Measurements from ENCODE around the gene FBXO31. TPM values are rescaled to one million over a fixed set of nuclear protein-coding genes. Genes with fewer than 3 reads are reported as not detected.

FBXO31 gene
- total and polyA plus RNA-seq, 8 donors = 6.4 to 1,171 (median 23.8) TPM

DNA sequence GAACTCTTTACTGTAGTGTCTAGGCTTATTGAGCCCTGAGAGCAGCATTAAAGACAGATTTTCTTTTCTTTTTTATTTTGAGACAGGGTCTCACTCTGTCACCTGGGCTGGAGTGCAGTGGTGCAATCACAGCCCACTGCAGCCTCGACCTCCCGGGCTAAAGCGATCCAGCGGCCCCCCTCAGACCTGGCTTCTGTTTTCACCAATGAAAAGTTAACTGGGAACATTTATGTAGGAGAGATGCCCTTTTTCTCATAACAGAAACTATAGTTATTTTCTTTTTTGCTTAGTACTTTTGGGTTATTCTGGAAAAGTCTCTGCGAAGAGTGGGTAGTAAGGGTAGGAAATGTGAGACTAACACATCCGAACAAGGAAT, 10.1 kb upstream of the FBXO31 start:
- Histone ChIP-seq H3K4me1 (peaks cover 13 to 63% (median 39%) of the 10 kb centered on the region in 4 donors), H3K27ac (peak overlapping the region in 4 of 5 donors; percentile 98 to 100 (median 99)), H3K27me3 (no peaks in the 10 kb centered on the region), H3K4me3 (peak overlapping the region; percentile 72 to 89 (median 80)), H3K36me3 (peaks cover under 1 to 15% (median 4%) of the 10 kb centered on the region in 4 donors), H3K9me3 (no peaks in the 10 kb centered on the region)
- intact Hi-C loops (cut with DNase I; ENCODE audit: low total_unique reads) = no loop called here
- WGBS, 5 donors = 78 to 86% (median 84%) methylated on average over 6 of the region's 6 CpGs
- no peak for DNase-seq
- no peak for TF ChIP-seq EP300 (IDR thresholded peaks at IDR 0.05)
- no peak for TF ChIP-seq POLR2A (IDR thresholded peaks at IDR 0.05)
- no peak for TF ChIP-seq POLR2AphosphoS5 (IDR thresholded peaks at IDR 0.05)
- TF ChIP-seq, protein P1, sequence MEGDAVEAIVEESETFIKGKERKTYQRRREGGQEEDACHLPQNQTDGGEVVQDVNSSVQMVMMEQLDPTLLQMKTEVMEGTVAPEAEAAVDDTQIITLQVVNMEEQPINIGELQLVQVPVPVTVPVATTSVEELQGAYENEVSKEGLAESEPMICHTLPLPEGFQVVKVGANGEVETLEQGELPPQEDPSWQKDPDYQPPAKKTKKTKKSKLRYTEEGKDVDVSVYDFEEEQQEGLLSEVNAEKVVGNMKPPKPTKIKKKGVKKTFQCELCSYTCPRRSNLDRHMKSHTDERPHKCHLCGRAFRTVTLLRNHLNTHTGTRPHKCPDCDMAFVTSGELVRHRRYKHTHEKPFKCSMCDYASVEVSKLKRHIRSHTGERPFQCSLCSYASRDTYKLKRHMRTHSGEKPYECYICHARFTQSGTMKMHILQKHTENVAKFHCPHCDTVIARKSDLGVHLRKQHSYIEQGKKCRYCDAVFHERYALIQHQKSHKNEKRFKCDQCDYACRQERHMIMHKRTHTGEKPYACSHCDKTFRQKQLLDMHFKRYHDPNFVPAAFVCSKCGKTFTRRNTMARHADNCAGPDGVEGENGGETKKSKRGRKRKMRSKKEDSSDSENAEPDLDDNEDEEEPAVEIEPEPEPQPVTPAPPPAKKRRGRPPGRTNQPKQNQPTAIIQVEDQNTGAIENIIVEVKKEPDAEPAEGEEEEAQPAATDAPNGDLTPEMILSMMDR (IDR thresholded peaks at IDR 0.05) = no peak

DNA sequence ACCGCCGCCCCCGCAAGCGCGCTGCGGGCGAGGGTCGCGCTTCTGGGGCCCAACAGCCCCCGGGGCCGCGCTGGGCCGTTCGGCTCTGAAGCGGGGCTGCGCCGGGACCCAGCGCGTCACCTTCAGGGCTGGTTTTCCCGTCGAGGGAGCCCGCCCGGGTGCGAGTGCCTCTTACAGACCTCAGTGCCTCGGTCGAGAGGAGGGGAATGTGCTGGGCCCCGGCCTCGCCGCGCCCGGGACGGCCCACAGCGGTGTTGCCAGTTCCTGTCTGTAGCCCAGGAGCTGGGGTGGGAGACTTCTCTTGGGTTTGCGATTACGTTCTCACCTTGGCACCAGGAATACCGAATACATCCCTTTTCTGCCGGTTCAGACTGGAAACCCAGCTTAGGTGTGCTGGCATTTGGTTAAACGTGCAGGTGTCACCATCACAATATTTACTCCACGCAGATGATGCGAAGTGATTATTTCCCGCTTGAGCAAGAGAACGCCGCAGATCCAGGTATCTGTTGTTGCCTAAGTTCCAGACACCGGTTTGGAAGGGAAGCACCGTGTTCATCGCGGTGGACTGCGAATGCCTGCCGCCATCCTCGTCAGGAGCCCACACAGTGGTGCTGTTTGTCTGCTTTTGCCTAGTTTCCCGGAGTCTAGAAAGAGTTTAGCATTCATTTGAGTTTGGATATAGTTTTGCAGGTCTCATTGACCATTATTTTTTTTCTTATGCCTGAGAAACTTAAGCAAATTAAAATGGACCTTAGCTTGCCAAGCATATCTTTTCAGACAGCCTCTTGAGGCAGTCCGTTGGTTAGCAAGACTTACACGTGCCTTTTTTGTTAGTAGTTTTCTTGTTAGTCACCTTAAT, 9.5 kb upstream of the FBXO31 start:
- intact Hi-C loops (cut with DNase I; ENCODE audit: low total_unique reads) = no loop called here
- Histone ChIP-seq H3K27me3 (no peaks in the 10 kb centered on the region), H3K27ac (peak overlapping the region; percentile 92 to 100 (median 99)), H3K9me3 (no peaks in the 10 kb centered on the region), H3K4me1 (peaks cover 14 to 62% (median 39%) of the 10 kb centered on the region in 4 donors), H3K36me3 (peaks cover 0 to 10% (median 1%) of the 10 kb centered on the region in 4 donors), H3K4me3 (peak overlapping the region; percentile 72 to 89 (median 80))
- WGBS, 5 donors = 0 to 2% (median 1%) methylated on average over 30 to 53 of the region's 53 CpGs
- DNase-seq = peak; percentile 53 to 76
- no peak for TF ChIP-seq POLR2A (IDR thresholded peaks at IDR 0.05)

DNA sequence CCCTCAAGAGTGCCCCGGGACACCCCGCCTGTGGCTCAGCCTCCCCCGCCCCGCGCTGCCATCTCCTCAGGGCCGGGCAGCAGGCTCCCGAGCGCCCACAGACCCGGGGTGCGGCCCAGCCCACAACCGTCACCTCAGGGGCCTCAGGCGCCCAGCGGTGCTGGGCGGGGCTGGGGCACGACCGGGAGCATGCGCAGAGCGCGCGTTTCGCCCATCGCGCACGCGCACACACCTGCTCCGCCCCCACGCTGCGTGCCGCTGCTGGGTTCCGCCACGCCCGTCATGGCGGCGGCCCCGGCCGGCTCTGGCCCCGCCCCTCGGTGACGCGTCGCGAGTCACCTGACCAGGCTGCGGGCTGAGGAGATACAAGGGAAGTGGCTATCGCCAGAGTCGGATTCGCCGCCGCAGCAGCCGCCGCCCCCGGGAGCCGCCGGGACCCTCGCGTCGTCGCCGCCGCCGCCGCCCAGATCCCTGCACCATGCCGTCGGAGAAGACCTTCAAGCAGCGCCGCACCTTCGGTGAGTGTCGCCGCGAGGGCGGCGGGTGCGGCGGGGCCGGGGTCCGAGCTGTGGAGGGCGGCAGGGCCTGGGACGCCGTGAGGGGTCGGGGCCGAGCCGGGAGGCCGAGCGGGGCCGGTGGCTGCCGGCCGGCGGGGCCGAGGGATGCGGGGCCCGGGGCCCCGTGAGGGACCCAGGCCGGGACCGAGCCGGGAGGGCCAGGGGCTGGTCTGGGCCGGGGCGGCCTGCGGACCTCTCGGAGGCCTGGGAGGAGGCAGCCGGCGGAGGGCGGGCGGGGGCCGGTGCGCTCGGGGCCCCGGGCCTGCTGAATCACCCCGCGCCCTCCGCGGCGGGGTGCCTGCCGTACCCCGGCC, 8.6 kb upstream of the FBXO31 start, which contains the start of gene MAP1LC3B:
Gene MAP1LC3B (plus strand): TSS at position 387 of the 871 bp plus-strand sequence. CDS start 92 bp downstream, at position 479.
- WGBS, 5 donors = 0 to 1% (median 1%) methylated on average over 11 to 113 of the region's 113 CpGs
- Histone ChIP-seq H3K4me3 (peak within 1 kb of the TSS; percentile 72 to 89 (median 80)), H3K4me1 (peaks cover 23 to 63% (median 43%) of the 10 kb centered on the region in 4 donors), H3K27me3 (no peaks in the 10 kb centered on the region), H3K9me3 (no peaks in the 10 kb centered on the region), H3K36me3 (peaks cover 0 to 10% (median 1%) of the 10 kb centered on the region in 4 donors), H3K27ac (peak within 1 kb of the TSS; percentile 96 to 100 (median 99))
- TF ChIP-seq POLR2A (IDR thresholded peaks at IDR 0.05) = peak in 2 of 4 donors; percentile 86 to 95
- TF ChIP-seq, protein P1 (IDR thresholded peaks at IDR 0.05) = no peak
- peak; percentile 99 to 100 (median 100) for TF ChIP-seq POLR2AphosphoS5 (IDR thresholded peaks at IDR 0.05)
- intact Hi-C loops (cut with DNase I; ENCODE audit: low total_unique reads) = no loop called here
- peak; percentile 98 to 99 for DNase-seq

DNA sequence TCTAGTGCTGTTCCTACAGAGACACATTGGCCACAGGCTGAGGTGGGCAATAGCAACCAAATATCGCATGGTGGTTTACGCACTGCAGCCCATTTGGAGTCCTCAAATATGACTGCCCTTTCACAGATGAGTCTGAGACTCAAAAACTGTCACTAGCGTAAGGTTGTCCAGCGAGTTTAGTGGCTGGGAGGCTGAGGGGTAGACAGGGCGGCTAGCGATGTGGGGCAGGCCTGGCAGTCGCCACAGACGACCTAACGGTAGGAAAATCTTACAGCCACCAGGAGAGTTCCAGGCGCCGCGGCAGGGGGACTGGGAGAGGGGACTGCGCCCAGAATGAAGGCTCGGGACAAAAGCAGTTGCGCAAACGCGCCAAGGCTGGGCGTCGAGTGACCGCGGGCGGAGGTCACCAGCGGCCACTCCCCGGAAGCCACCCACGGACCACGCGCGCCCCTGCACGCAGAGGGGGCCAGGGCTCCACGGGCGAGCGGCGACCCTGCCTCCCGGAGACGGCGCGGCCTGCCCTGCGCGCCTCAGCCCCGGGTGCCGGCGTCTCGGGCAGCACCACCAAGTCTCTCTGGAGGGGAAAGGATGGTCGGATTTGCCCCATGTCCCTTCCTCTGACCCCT, 7.9 kb upstream of the FBXO31 start:
- H3K36me3 ChIP-seq = peaks cover 0 to 3% (median 1%) of the 10 kb centered on the region in 4 donors
- DNase-seq = peak in 1 of 2 donors; percentile 58
- peak overlapping the region; percentile 72 to 89 (median 80) for H3K4me3 ChIP-seq
- no peaks in the 10 kb centered on the region for H3K9me3 ChIP-seq
- intact Hi-C loops (cut with DNase I; ENCODE audit: low total_unique reads) = no loop called here
- H3K27me3 ChIP-seq = no peaks in the 10 kb centered on the region
- H3K27ac ChIP-seq = peak overlapping the region; percentile 96 to 100 (median 99)
- 2 to 8% (median 6%) methylated on average over 30 to 44 of the region's 44 CpGs for WGBS, 5 donors
- TF ChIP-seq, protein P1 (IDR thresholded peaks at IDR 0.05) = no peak
- TF ChIP-seq EP300 (IDR thresholded peaks at IDR 0.05) (no peak), POLR2A (IDR thresholded peaks at IDR 0.05) (no peak), POLR2AphosphoS5 (IDR thresholded peaks at IDR 0.05) (no peak)
- peaks cover 25 to 65% (median 47%) of the 10 kb centered on the region in 4 donors for H3K4me1 ChIP-seq
